ENCODE results near the gene ANXA9. TPM values are rescaled to one million over a fixed set of nuclear protein-coding genes. Genes with fewer than 3 reads are reported as not detected.

The ANXA9 gene
- polyA plus RNA-seq, 3 donors: 0.28 to 1.7 (median 1.4) TPM

DNA sequence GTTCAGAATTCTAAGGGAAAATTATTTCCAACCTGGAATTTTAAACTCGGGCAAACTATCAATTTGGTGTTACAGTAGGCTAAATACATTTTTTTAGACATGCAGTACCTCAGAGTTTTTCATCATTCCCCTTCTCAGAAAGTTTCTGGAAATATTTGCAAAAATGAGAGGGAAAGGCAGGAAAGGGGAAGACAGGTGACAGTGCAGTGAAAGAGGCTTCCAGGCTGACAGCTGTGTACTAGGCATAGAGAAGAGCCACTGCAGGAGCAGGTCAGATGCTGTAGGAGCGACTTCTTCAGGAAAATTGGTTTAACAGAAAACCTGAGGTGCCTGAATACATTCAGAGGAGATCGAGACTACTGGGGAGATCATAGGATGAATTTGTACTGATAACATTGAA lies 27.4 kb upstream of the ANXA9 start:
- Histone ChIP-seq H3K9ac (ENCODE audit: insufficient read depth, low read length, poor library complexity, severe bottlenecking) (no peak overlapping the region), H3K4me2 (replicated peaks; ENCODE audit: extremely low read depth, low read length, poor library complexity, severe bottlenecking) (no peak overlapping the region), H4K20me1 (ENCODE audit: insufficient read depth, low read length) (peaks cover 19% of the 10 kb centered on the region), H3K9me3 (replicated peaks in 1 of 2; ENCODE audit: control insufficient read depth in 1 of 2, insufficient read depth in 1 of 2, low read length in 2 of 2) (no peaks in the 10 kb centered on the region), H3K27me3 (ENCODE audit: control insufficient read depth in 2 of 2, insufficient read depth in 2 of 2, low read length in 2 of 2) (no peaks in the 10 kb centered on the region), H2AFZ (ENCODE audit: insufficient read depth, low read depth, low read length, poor library complexity, severe bottlenecking) (no peak overlapping the region), H3K27ac (ENCODE audit: low read depth in 1 of 2, low read length in 2 of 2) (no peak overlapping the region), H3K4me1 (ENCODE audit: control insufficient read depth in 1 of 2, insufficient read depth in 2 of 2, low read length in 2 of 2) (no peaks in the 10 kb centered on the region), H3K36me3 (replicated peaks in 1 of 2; ENCODE audit: control insufficient read depth in 1 of 2, insufficient read depth in 2 of 2, low read length in 2 of 2) (peaks cover 79 to 98% of the 10 kb centered on the region in 2 donors), H3K79me2 (ENCODE audit: insufficient read depth, low read length) (no peaks in the 10 kb centered on the region), H3K4me3 (replicated peaks in 1 of 3; ENCODE audit: low read depth in 2 of 3, low read length in 3 of 3) (no peak overlapping the region)
- TF ChIP-seq, protein P1, sequence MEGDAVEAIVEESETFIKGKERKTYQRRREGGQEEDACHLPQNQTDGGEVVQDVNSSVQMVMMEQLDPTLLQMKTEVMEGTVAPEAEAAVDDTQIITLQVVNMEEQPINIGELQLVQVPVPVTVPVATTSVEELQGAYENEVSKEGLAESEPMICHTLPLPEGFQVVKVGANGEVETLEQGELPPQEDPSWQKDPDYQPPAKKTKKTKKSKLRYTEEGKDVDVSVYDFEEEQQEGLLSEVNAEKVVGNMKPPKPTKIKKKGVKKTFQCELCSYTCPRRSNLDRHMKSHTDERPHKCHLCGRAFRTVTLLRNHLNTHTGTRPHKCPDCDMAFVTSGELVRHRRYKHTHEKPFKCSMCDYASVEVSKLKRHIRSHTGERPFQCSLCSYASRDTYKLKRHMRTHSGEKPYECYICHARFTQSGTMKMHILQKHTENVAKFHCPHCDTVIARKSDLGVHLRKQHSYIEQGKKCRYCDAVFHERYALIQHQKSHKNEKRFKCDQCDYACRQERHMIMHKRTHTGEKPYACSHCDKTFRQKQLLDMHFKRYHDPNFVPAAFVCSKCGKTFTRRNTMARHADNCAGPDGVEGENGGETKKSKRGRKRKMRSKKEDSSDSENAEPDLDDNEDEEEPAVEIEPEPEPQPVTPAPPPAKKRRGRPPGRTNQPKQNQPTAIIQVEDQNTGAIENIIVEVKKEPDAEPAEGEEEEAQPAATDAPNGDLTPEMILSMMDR (IDR thresholded peaks at IDR 0.05): no peak
- Mint-ChIP-seq H3K27me3 (ENCODE audit: low read depth in 3 of 3) (peaks cover 0 to 2% (median 0%) of the 10 kb centered on the region in 3 donors), H3K27ac (no peak overlapping the region), H3K4me1 (no peaks in the 10 kb centered on the region), H3K4me3 (no peak overlapping the region), H3K36me3 (peaks cover 78 to 96% of the 10 kb centered on the region in 2 donors), H3K9me3 (no peaks in the 10 kb centered on the region)
- DNase-seq: no peak
- intact Hi-C loops (cut with micrococcal nuclease): no loop called here
- 100% methylated on average over 1 of the region's 3 CpGs for WGBS (ENCODE audit: insufficient coverage)

DNA sequence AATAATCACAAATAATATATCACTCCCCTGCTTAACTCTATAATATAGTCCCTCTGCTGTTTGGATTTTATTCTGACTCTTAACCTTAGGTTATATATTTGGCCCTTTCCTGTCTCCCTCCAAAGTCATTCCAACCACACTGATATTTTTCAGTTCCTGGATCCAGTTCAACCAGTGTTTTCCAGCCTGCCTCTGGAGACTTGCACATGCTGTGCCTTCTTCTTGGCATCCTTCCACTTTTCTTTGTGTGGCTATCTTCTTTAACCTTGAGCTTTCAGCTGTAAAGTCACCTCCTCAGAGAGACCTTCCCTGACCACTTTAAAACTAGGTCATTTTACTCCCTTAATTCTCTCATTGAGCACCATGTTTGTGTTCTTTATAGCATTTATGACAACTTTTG lies 26.8 kb upstream of the ANXA9 start:
- H3K27me3 Mint-ChIP-seq (ENCODE audit: low read depth in 3 of 3): peaks cover 0 to 2% (median 0%) of the 10 kb centered on the region in 3 donors
- H2AFZ ChIP-seq (ENCODE audit: insufficient read depth, low read depth, low read length, poor library complexity, severe bottlenecking): no peak overlapping the region
- no peaks in the 10 kb centered on the region for H3K79me2 ChIP-seq (ENCODE audit: insufficient read depth, low read length)
- H3K9me3 ChIP-seq (replicated peaks in 1 of 2; ENCODE audit: control insufficient read depth in 1 of 2, insufficient read depth in 1 of 2, low read length in 2 of 2): no peaks in the 10 kb centered on the region
- peak overlapping the region in 1 of 2 donors; percentile 15 for H3K27ac ChIP-seq (ENCODE audit: low read depth in 1 of 2, low read length in 2 of 2)
- TF ChIP-seq, protein P1 (IDR thresholded peaks at IDR 0.05): no peak
- H3K4me3 ChIP-seq (replicated peaks in 1 of 3; ENCODE audit: low read depth in 2 of 3, low read length in 3 of 3): no peak overlapping the region
- no peak overlapping the region for H3K9ac ChIP-seq (ENCODE audit: insufficient read depth, low read length, poor library complexity, severe bottlenecking)
- DNase-seq: no peak
- H3K4me1 Mint-ChIP-seq: no peaks in the 10 kb centered on the region
- peaks cover 18% of the 10 kb centered on the region for H4K20me1 ChIP-seq (ENCODE audit: insufficient read depth, low read length)
- no peaks in the 10 kb centered on the region for H3K9me3 Mint-ChIP-seq
- H3K36me3 Mint-ChIP-seq: peaks cover 77 to 96% of the 10 kb centered on the region in 2 donors
- H3K36me3 ChIP-seq (replicated peaks in 1 of 2; ENCODE audit: control insufficient read depth in 1 of 2, insufficient read depth in 2 of 2, low read length in 2 of 2): peaks cover 79 to 98% of the 10 kb centered on the region in 2 donors
- H3K27me3 ChIP-seq (ENCODE audit: control insufficient read depth in 2 of 2, insufficient read depth in 2 of 2, low read length in 2 of 2): no peaks in the 10 kb centered on the region
- H3K4me2 ChIP-seq (replicated peaks; ENCODE audit: extremely low read depth, low read length, poor library complexity, severe bottlenecking): no peak overlapping the region
- no peaks in the 10 kb centered on the region for H3K4me1 ChIP-seq (ENCODE audit: control insufficient read depth in 1 of 2, insufficient read depth in 2 of 2, low read length in 2 of 2)
- H3K27ac Mint-ChIP-seq: peak overlapping the region in 3 of 7 donors; percentile 16 to 61 (median 26)
- intact Hi-C loops (cut with micrococcal nuclease): no loop called here
- H3K4me3 Mint-ChIP-seq: no peak overlapping the region

Measured in CD14-positive monocyte (primary cell).